H1 (cell line): ENCODE data around the gene CYTH1. TPM values are rescaled to one million over a fixed set of nuclear protein-coding genes. Genes with fewer than 3 reads are reported as not detected.

Experiments used
- RXRA ChIP-seq: IDR thresholded peaks from 2 replicates; pipeline ENCODE4 v1.6.1; 2011; ENCODE audit warnings: low read depth, mild to moderate bottlenecking, low read length, moderate library complexity; ENCODE audit not compliant: insufficient read depth
- SP1 ChIP-seq: IDR thresholded peaks from 2 replicates; pipeline ENCODE4 v1.6.1; 2011; ENCODE audit warnings: low read depth, low read length
- SP2 ChIP-seq: IDR thresholded peaks from 2 replicates; pipeline ENCODE4 v1.6.1; 2012; ENCODE audit warnings: mild to moderate bottlenecking, low read length, inconsistent platforms
- TBP ChIP-seq: IDR thresholded peaks from 2 replicates; pipeline ENCODE4 v1.6.1; 2011; ENCODE audit warnings: low read depth, low read length, improper control_type of control experiment
- polyA plus RNA-seq, 7 experiments: library from polyadenylated mRNA; depleted of rRNA in 3 of 7; stranded (reverse) in 5 of 7; unstranded in 2 of 7; fragments of >200 nt in 5 of 7; fragments of 200-250 nt in 2 of 7; gene quantifications; 1 replicate in 5 of 7; 2 replicates in 1 of 7; 4 replicates in 1 of 7; pipeline versions ENCODE4 v1.2.1 to v1.2.3, GENCODE V29; 2011 to 2013; ENCODE audit warnings: missing spikeins in 2 of 7, mixed read lengths in 2 of 7
- total RNA-seq: library from RNA; stranded (reverse); fragmentation: NEBNext Ultra II Directional; extraction: Animal tissue kit (Norgen Biotek cat#: 25700); gene quantifications from 2 replicates; pipeline ENCODE4 v1.2.1, GENCODE V29; 2021

CYTH1 gene
- total and polyA plus RNA-seq, 2 of the 8 experiments (the other 6 are each of a cell fraction or from before 2014, with no cell fraction given) = 12.8 to 14.8 TPM

- TF ChIP-seq RXRA (no peak), TBP (no peak), SP1 (no peak), SP2 (no peak)
Measured at GRCh38 chr17:78783711-78784324, 1.7 kb upstream of the CYTH1 start (continued).
